HG03354 (cell line): Measurements from ENCODE around the gene SCUBE2.

Source experiments
- ATAC-seq: cut with Tn5 transposase; IDR thresholded peaks from one replicate; pipeline ENCODE4 v1.9.1; 2021; ENCODE audit warnings: mild to moderate bottlenecking; ENCODE audit not compliant: unreplicated experiment, poor library complexity, severe bottlenecking

The SCUBE2 gene

GRCh38 chr11:9076661-9077060, 14.7 kb downstream of the SCUBE2 start:
- ATAC-seq: no peak

- no peak for ATAC-seq
These were observed 15.4 kb downstream of the SCUBE2 start for GRCh38 chr11:9076046-9076445.

- no peak for ATAC-seq
These were observed 15.8 kb downstream of the SCUBE2 start for GRCh38 chr11:9075556-9075955.

- ATAC-seq: no peak
These were observed 16.9 kb downstream of the SCUBE2 start for GRCh38 chr11:9074338-9075029.

GRCh38 chr11:9073466-9074225, 17.8 kb downstream of the SCUBE2 start:
- no peak for ATAC-seq

GRCh38 chr11:9072626-9073176, 18.7 kb downstream of the SCUBE2 start:
- no peak for ATAC-seq

GRCh38 chr11:9071692-9072091, 19.7 kb downstream of the SCUBE2 start:
- no peak for ATAC-seq

- no peak for ATAC-seq
These were observed 20.5 kb downstream of the SCUBE2 start for GRCh38 chr11:9070749-9071491.

- no peak for ATAC-seq
These were observed 21.4 kb downstream of the SCUBE2 start for GRCh38 chr11:9069862-9070470.

GRCh38 chr11:9069256-9069655, 22.1 kb downstream of the SCUBE2 start:
- no peak for ATAC-seq

- no peak for ATAC-seq
These were observed 24.9 kb downstream of the SCUBE2 start for GRCh38 chr11:9066433-9066925.

GRCh38 chr11:9065607-9066432, 25.6 kb downstream of the SCUBE2 start:
- ATAC-seq: no peak

GRCh38 chr11:9061807-9062206, 29.6 kb downstream of the SCUBE2 start:
- ATAC-seq: no peak

- ATAC-seq: peak; percentile 99
These were observed 30.7 kb downstream of the SCUBE2 start for GRCh38 chr11:9060700-9061111.

- no peak for ATAC-seq
These were observed 32.0 kb downstream of the SCUBE2 start for GRCh38 chr11:9059406-9059805.

- ATAC-seq: no peak
These were observed 33.5 kb downstream of the SCUBE2 start for GRCh38 chr11:9057888-9058287.

- no peak for ATAC-seq
These were observed 34.4 kb downstream of the SCUBE2 start for GRCh38 chr11:9057007-9057406.

- no peak for ATAC-seq
These were observed 34.9 kb downstream of the SCUBE2 start for GRCh38 chr11:9056467-9056866.
